ENCODE results near the gene ALOX15B.

The ALOX15B gene

DNA sequence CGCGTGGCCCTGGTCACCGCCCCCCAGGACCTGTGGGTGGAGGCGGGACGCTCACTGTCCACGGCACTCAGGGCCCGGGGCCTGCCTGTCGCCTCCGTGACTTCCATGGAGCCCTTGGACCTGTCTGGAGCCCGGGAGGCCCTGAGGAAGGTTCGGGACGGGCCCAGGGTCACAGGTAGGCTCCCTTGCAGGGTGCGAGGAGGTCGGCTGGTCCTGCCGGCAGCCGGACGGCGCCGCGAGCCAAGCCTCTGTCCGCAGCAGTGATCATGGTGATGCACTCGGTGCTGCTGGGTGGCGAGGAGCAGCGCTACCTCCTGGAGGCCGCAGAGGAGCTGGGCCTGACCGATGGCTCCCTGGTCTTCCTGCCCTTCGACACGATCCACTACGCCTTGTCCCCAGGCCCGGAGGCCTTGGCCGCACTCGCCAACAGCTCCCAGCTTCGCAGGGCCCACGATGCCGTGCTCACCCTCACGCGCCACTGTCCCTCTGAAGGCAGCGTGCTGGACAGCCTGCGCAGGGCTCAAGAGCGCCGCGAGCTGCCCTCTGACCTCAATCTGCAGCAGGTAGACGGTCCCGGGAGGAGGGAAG is 35.2 kb upstream of the ALOX15B start:
- H3K9me3 ChIP-seq (ENCODE audit: control insufficient read depth, low read length): no peaks in the 10 kb centered on the region
- no peak overlapping the region for H3K4me3 ChIP-seq (ENCODE audit: extremely low read depth, insufficient read depth, low read length, poor library complexity, severe bottlenecking)
- no peaks in the 10 kb centered on the region for H3K36me3 ChIP-seq (ENCODE audit: control insufficient read depth, insufficient read depth, low read length)
- WGBS, 2 experiments (ENCODE audit: insufficient coverage in 2 of 2): 81 to 83% methylated on average over 44 of the region's 44 CpGs
- H3K27ac ChIP-seq (ENCODE audit: low read depth, low read length, severe bottlenecking): no peak overlapping the region
- H3K4me1 ChIP-seq (ENCODE audit: control insufficient read depth, insufficient read depth, low read length, poor library complexity, severe bottlenecking): peaks cover 6% of the 10 kb centered on the region

DNA sequence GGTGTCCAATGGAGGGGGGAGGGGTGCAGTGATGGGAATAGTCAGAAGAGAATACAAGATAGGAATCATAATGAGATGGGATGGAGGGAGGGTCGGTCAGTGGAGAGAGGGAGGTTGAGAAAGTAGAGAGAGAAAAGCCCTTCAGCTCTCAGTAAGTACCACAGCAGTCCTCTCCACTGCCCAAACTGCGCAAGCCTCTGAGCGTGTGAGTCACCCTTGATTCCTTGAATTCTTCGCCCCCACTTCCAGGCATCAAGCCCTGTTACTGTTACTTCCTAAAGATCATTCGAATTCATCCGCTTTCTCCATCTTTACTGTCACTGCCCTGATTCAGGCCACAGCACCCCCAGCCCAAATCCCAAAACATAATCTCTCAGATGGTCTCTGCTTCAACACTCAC is 34.0 kb upstream of the ALOX15B start:
- Histone ChIP-seq H3K4me3 (ENCODE audit: extremely low read depth, insufficient read depth, low read length, poor library complexity, severe bottlenecking) (no peak overlapping the region), H3K36me3 (ENCODE audit: control insufficient read depth, insufficient read depth, low read length) (no peaks in the 10 kb centered on the region), H3K27ac (ENCODE audit: low read depth, low read length, severe bottlenecking) (no peak overlapping the region), H3K9me3 (ENCODE audit: control insufficient read depth, low read length) (no peaks in the 10 kb centered on the region), H3K4me1 (ENCODE audit: control insufficient read depth, insufficient read depth, low read length, poor library complexity, severe bottlenecking) (peaks cover 6% of the 10 kb centered on the region)
- WGBS, 2 experiments (ENCODE audit: insufficient coverage in 2 of 2): 75 to 89% methylated on average over 5 to 6 of the region's 6 CpGs

DNA sequence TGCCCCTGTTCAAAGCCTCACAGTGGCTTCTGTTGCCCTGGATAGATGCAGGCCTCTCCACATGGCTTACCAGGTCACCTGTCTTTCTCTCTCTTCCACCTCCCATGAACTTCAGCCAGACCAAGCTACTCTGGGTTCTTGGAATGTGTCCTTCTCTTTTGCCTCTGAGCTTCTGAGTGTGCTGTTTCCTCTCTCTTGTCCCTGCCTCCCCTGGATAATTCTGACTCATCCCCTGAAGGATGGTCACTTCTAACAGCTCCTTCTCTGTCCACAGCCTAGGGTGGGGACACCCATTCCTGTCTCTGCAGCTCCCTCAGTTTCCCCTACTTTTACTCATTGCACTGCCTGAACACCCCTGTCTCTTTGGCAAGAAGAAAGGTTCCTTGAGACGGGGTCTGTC is 33.5 kb upstream of the ALOX15B start:
- Histone ChIP-seq H3K36me3 (ENCODE audit: control insufficient read depth, insufficient read depth, low read length) (no peaks in the 10 kb centered on the region), H3K4me3 (ENCODE audit: extremely low read depth, insufficient read depth, low read length, poor library complexity, severe bottlenecking) (no peak overlapping the region), H3K9me3 (ENCODE audit: control insufficient read depth, low read length) (no peaks in the 10 kb centered on the region), H3K27ac (ENCODE audit: low read depth, low read length, severe bottlenecking) (no peak overlapping the region), H3K4me1 (ENCODE audit: control insufficient read depth, insufficient read depth, low read length, poor library complexity, severe bottlenecking) (peaks cover 6% of the 10 kb centered on the region)
- WGBS, 2 experiments (ENCODE audit: insufficient coverage in 2 of 2): 89 to 100% methylated on average over 1 of the region's 1 CpG

DNA sequence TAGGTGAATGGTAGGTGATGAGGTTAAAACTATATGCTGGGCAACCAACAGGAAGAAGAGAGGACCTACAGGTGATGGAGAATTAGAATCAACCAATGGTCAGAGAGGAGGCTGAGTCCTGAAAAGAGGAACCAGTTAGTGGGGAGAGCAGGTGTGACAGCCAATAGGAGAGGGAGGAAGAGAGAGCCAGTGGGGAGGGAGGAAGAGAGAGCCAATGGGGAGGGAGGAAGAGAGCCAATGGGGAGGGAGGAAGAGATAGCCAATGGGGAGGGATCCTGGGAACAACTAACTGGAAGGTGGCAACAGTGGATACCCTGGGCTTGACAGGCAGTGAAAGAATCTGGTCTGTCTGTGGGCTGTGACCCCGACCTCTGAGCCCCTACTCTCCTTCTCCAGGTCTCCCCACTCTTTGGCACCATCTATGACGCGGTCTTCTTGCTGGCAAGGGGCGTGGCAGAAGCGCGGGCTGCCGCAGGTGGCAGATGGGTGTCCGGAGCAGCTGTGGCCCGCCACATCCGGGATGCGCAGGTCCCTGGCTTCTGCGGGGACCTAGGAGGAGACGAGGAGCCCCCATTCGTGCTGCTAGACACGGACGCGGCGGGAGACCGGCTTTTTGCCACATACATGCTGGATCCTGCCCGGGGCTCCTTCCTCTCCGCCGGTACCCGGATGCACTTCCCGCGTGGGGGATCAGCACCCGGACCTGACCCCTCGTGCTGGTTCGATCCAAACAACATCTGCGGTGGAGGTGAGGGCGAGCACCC is 32.7 kb upstream of the ALOX15B start:
- peaks cover 6% of the 10 kb centered on the region for H3K4me1 ChIP-seq (ENCODE audit: control insufficient read depth, insufficient read depth, low read length, poor library complexity, severe bottlenecking)
- H3K27ac ChIP-seq (ENCODE audit: low read depth, low read length, severe bottlenecking): no peak overlapping the region
- no peaks in the 10 kb centered on the region for H3K36me3 ChIP-seq (ENCODE audit: control insufficient read depth, insufficient read depth, low read length)
- H3K4me3 ChIP-seq (ENCODE audit: extremely low read depth, insufficient read depth, low read length, poor library complexity, severe bottlenecking): no peak overlapping the region
- no peaks in the 10 kb centered on the region for H3K9me3 ChIP-seq (ENCODE audit: control insufficient read depth, low read length)
- WGBS, 2 experiments (ENCODE audit: insufficient coverage in 2 of 2): 93 to 98% methylated on average over 27 to 29 of the region's 30 CpGs

DNA sequence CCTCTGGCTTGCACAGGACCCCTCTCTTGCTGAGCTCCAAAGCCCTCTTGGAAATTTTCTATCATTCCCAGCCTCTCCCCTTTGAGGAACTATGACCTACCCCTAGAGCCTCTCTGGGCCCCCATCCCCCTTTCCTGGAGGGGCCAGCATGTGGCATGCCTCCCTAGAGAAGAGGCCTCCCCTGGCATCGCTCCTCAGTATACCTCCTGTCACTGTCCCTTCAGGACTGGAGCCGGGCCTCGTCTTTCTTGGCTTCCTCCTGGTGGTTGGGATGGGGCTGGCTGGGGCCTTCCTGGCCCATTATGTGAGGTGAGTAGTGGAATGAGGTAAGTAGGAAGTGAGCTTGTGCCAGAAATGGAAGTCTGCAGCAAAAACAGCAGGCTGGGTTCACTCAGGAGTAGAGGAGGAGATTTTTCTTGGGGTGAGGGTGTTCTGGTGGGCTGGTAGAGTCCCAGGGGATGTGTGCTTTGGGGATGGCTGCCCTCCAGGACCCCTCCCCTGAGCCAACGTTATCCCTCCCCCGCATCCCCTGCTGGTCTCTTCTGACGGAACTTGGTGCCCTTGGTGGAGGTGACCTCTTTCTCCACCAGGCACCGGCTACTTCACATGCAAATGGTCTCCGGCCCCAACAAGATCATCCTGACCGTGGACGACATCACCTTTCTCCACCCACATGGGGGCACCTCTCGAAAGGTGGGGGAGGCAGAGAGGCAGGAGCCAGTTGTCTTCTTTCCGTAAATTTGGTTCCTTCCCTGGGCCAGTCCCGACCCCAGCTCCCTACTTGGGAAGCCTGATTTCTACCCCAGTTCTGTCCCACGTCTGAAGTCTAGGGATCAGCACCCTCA is 31.8 kb upstream of the ALOX15B start:
- 84 to 86% methylated on average over 8 to 9 of the region's 14 CpGs for WGBS, 2 experiments (ENCODE audit: insufficient coverage in 2 of 2)
- Histone ChIP-seq H3K4me3 (ENCODE audit: extremely low read depth, insufficient read depth, low read length, poor library complexity, severe bottlenecking) (no peak overlapping the region), H3K36me3 (ENCODE audit: control insufficient read depth, insufficient read depth, low read length) (no peaks in the 10 kb centered on the region), H3K4me1 (ENCODE audit: control insufficient read depth, insufficient read depth, low read length, poor library complexity, severe bottlenecking) (peaks cover 6% of the 10 kb centered on the region), H3K27ac (ENCODE audit: low read depth, low read length, severe bottlenecking) (no peak overlapping the region), H3K9me3 (ENCODE audit: control insufficient read depth, low read length) (no peaks in the 10 kb centered on the region)

DNA sequence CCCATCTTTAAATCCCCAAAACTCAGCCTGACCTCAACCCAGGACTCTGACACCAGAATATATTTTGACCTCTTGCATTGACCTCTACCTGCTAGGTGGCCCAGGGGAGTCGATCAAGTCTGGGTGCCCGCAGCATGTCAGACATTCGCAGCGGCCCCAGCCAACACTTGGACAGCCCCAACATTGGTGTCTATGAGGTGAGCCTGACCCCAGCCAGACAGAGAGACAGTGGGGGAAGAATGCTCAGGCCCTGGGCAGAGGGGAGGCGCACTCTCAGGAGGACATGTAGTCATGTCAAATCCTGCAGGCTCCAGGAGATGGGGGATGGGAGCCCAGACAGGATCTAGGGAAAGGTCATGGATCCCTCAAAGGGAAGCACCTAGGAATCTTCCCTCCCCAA is 31.0 kb upstream of the ALOX15B start:
- Histone ChIP-seq H3K4me1 (ENCODE audit: control insufficient read depth, insufficient read depth, low read length, poor library complexity, severe bottlenecking) (peaks cover 5% of the 10 kb centered on the region), H3K9me3 (ENCODE audit: control insufficient read depth, low read length) (no peaks in the 10 kb centered on the region), H3K36me3 (ENCODE audit: control insufficient read depth, insufficient read depth, low read length) (no peaks in the 10 kb centered on the region), H3K27ac (ENCODE audit: low read depth, low read length, severe bottlenecking) (no peak overlapping the region), H3K4me3 (ENCODE audit: extremely low read depth, insufficient read depth, low read length, poor library complexity, severe bottlenecking) (no peak overlapping the region)
- 100% methylated on average over 2 of the region's 5 CpGs; no CpG with 5 or more reads in 1 of the 2 experiments for WGBS, 2 experiments (ENCODE audit: insufficient coverage in 2 of 2)

DNA sequence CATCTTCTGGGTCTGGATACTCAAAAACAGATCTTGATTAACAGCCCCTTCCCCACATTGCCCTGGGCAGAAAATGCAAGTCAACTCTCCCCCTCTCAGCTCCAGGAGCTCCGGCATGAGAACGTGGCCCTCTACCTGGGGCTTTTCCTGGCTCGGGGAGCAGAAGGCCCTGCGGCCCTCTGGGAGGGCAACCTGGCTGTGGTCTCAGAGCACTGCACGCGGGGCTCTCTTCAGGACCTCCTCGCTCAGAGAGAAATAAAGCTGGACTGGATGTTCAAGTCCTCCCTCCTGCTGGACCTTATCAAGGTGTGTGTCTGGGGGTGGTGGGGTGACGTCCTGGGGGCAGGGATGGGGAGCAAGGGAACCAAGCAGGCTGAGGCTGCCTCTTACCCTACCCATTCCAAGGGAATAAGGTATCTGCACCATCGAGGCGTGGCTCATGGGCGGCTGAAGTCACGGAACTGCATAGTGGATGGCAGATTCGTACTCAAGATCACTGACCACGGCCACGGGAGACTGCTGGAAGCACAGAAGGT is 26.7 kb upstream of the ALOX15B start:
- Histone ChIP-seq H3K36me3 (ENCODE audit: control insufficient read depth, insufficient read depth, low read length) (no peaks in the 10 kb centered on the region), H3K4me3 (ENCODE audit: extremely low read depth, insufficient read depth, low read length, poor library complexity, severe bottlenecking) (no peak overlapping the region), H3K27ac (ENCODE audit: low read depth, low read length, severe bottlenecking) (no peak overlapping the region), H3K4me1 (ENCODE audit: control insufficient read depth, insufficient read depth, low read length, poor library complexity, severe bottlenecking) (peaks cover 7% of the 10 kb centered on the region), H3K9me3 (ENCODE audit: control insufficient read depth, low read length) (no peaks in the 10 kb centered on the region)
- 88 to 92% methylated on average over 11 to 14 of the region's 15 CpGs for WGBS, 2 experiments (ENCODE audit: insufficient coverage in 2 of 2)

DNA sequence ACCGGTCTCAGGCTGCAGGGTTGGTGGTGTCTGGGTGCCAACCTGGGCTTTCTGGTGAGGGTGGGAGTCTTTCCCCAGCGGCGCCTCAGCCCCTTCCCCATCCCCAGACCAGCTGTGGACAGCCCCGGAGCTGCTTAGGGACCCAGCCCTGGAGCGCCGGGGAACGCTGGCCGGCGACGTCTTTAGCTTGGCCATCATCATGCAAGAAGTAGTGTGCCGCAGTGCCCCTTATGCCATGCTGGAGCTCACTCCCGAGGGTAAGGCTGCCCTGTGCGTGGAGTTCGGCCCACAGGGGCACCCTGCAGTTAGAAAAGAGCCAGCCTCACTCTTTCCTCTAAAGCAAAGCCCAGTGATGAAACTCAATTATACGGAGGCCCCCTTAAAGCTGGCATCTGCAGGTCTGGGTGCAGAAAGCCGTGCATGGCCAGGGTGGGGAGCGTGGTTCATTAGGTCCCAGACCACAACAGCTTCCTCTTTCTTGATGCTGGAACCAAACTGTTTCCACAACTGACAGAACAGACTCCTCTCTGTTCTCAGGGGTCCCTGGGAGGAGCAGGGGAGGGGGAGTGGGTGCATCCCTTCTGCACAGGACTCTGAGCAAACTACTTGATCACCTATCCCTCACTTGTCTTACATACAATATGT is 25.7 kb upstream of the ALOX15B start:
- no peak overlapping the region for H3K27ac ChIP-seq (ENCODE audit: low read depth, low read length, severe bottlenecking)
- no peaks in the 10 kb centered on the region for H3K9me3 ChIP-seq (ENCODE audit: control insufficient read depth, low read length)
- H3K36me3 ChIP-seq (ENCODE audit: control insufficient read depth, insufficient read depth, low read length): no peaks in the 10 kb centered on the region
- peaks cover 13% of the 10 kb centered on the region for H3K4me1 ChIP-seq (ENCODE audit: control insufficient read depth, insufficient read depth, low read length, poor library complexity, severe bottlenecking)
- WGBS, 2 experiments (ENCODE audit: insufficient coverage in 2 of 2): 87 to 94% methylated on average over 12 to 16 of the region's 17 CpGs
- H3K4me3 ChIP-seq (ENCODE audit: extremely low read depth, insufficient read depth, low read length, poor library complexity, severe bottlenecking): no peak overlapping the region

DNA sequence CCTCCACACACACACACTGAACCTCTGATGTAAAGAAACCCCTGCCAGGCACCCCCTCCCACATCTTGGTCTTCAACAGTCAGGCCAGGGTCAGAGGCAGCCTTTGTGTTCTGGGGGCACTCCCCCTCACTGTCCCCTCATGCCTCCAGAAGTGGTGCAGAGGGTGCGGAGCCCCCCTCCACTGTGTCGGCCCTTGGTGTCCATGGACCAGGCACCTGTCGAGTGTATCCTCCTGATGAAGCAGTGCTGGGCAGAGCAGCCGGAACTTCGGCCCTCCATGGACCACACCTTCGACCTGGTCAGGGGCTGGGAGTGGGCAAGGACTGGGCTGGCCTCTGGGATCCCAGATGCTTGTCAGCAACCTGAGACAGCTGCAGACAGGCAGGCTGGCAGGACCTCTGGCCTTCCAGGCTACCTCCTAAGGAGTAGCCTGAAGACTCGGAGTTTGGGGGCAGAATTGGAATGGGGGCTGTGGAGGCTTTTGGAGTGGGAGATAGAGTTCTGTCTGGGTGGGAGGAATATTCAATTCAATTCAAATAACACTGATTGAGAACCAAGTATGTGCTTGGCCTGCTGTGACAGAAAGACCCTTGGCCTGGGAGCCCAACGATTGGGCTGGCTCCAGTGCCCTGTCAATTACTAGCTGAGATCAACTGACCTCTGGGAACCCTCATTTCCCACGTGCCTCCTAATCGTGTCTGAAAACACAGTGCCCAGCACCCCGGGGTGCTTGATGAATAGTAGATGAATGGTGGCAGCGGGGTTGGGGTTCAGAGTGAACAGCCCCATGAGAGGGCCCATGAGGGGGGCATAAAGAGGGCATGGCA is 24.9 kb upstream of the ALOX15B start:
- H3K4me1 ChIP-seq (ENCODE audit: control insufficient read depth, insufficient read depth, low read length, poor library complexity, severe bottlenecking): peaks cover 13% of the 10 kb centered on the region
- WGBS, 2 experiments (ENCODE audit: insufficient coverage in 2 of 2): 86 to 91% methylated on average over 8 to 11 of the region's 12 CpGs
- H3K4me3 ChIP-seq (ENCODE audit: extremely low read depth, insufficient read depth, low read length, poor library complexity, severe bottlenecking): no peak overlapping the region
- no peak overlapping the region for H3K27ac ChIP-seq (ENCODE audit: low read depth, low read length, severe bottlenecking)
- no peaks in the 10 kb centered on the region for H3K36me3 ChIP-seq (ENCODE audit: control insufficient read depth, insufficient read depth, low read length)
- H3K9me3 ChIP-seq (ENCODE audit: control insufficient read depth, low read length): no peaks in the 10 kb centered on the region

DNA sequence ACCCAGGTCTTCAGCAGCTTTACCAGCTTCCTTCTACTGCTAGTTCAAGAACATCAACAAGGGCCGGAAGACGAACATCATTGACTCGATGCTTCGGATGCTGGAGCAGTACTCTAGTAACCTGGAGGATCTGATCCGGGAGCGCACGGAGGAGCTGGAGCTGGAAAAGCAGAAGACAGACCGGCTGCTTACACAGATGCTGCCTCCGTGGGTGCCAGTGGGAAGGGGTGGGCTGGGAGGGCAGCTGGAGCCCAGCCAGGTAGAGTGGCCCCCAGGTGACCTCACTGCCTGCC is 24.4 kb upstream of the ALOX15B start:
- WGBS, 2 experiments (ENCODE audit: insufficient coverage in 2 of 2): 94 to 96% methylated on average over 8 to 9 of the region's 9 CpGs
- H3K36me3 ChIP-seq (ENCODE audit: control insufficient read depth, insufficient read depth, low read length): no peaks in the 10 kb centered on the region

More for the DNA sequence above, 24.4 kb upstream of the ALOX15B start:
- peaks cover 17% of the 10 kb centered on the region for H3K4me1 ChIP-seq (ENCODE audit: control insufficient read depth, insufficient read depth, low read length, poor library complexity, severe bottlenecking)
- H3K9me3 ChIP-seq (ENCODE audit: control insufficient read depth, low read length): no peaks in the 10 kb centered on the region
- H3K27ac ChIP-seq (ENCODE audit: low read depth, low read length, severe bottlenecking): no peak overlapping the region
- H3K4me3 ChIP-seq (ENCODE audit: extremely low read depth, insufficient read depth, low read length, poor library complexity, severe bottlenecking): no peak overlapping the region

All from mesodermal cell (in vitro differentiated cells).